Right ventricle myocardium superior (tissue), 1 donor: ENCODE data around the gene USP16. TPM values are rescaled to one million over a fixed set of nuclear protein-coding genes. Genes with fewer than 3 reads are reported as not detected.
"Not testable (repeated sequence)": the region's sequence is repeated elsewhere in the genome, so short reads cannot be mapped to it uniquely, and the experiment has no call there.

ENCODE experiments used
- ATAC-seq: fragments of 200-7000 bp; cut with Tn5 transposase; one replicate; pipeline ENCODE4 v1.9.1; 2020; ENCODE audit warnings: mild to moderate bottlenecking; ENCODE audit not compliant: poor library complexity
- DNase-seq: peaks from one replicate; pipeline ENCODE4 v3.0.0-alpha.2; 2020
- intact Hi-C: fragments of 100-400 bp; cut with DNase I; formaldehyde crosslinking; loops from one replicate; pipeline ENCODE4 v1.11.2; 2022
- total RNA-seq: library from RNA; stranded (reverse); fragmentation: NEBNext Ultra II Directional; extraction: Animal tissue kit (Norgen Biotek cat#: 25700); gene quantifications from one replicate; pipeline ENCODE4 v1.2.1, GENCODE V29; 2021
- donor health status: DM: no; HTN: yes; CAD: no; lungs with severe emphysema.

Gene USP16
- total RNA-seq, 1 donor from 2014 or later = 29.1 TPM

DNA sequence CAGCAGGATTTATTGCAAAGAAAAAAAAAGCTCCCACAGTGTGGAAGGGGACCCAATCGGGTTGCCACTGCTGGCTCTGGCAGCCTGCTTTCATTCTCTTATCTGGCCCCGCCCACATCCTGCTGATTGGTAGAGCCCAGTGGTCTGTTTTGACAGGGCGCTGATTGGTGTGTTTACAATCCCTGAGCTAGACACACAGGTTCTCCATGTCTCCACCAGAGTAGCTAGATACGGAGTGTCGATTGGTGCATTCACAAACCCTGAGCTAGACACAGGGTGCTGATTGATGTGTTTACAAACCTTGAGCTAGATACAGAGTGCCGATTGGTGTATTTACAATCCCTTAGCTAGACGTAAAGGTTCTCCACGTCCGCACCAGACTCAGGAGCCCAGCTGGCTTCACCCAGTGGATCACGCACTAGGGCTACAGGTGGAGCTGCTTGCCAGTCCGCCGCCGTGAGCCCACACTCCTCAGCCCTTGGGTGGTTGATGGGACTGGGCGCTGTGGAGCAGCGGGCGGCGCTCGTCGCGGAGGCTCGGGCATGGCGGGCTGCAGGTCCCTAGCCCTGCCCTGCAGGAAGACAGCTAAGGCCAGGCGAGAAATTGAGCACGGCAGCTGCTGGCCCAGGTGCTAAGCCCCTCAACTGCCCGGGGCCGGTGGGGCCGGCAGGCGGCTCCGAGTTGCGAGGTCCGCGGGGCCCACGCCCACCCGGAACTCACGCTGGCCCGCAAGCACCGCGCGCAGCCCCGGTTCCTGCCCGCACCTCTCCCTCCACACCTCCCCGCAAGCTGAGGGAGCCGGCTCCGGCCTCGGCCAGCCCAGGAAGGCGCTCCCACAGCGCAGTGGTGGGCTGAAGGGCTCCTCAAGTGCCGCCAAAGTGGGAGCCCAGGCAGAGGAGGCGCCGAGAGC lies 52.5 kb downstream of the USP16 start:
- intact Hi-C loops = not testable (repeated sequence)
- peak; percentile 78 for DNase-seq
- peak; percentile 4 for ATAC-seq

DNA sequence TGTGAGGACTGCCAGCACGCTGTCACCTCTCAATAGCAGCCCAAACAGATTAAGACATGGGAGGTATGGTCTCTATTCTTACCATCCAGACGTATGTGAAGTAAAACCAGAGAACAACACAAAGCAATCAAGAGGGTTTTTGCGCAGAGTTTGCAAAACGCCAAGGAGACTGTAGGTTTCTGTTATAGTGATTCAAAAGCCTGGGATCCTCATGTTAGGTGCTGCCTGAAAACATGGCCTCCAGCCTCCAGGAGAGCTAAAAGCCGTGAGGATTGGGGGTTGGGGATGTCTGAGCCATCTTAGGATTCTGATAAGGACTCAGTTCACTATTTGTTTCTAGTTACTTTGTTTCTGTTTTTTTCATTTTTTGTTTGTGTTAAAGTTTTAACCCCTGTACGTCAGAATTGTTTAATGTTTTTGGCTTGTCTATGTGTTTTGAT lies 53.2 kb downstream of the USP16 start:
- ATAC-seq = no peak
- intact Hi-C loops = no loop called here

DNA sequence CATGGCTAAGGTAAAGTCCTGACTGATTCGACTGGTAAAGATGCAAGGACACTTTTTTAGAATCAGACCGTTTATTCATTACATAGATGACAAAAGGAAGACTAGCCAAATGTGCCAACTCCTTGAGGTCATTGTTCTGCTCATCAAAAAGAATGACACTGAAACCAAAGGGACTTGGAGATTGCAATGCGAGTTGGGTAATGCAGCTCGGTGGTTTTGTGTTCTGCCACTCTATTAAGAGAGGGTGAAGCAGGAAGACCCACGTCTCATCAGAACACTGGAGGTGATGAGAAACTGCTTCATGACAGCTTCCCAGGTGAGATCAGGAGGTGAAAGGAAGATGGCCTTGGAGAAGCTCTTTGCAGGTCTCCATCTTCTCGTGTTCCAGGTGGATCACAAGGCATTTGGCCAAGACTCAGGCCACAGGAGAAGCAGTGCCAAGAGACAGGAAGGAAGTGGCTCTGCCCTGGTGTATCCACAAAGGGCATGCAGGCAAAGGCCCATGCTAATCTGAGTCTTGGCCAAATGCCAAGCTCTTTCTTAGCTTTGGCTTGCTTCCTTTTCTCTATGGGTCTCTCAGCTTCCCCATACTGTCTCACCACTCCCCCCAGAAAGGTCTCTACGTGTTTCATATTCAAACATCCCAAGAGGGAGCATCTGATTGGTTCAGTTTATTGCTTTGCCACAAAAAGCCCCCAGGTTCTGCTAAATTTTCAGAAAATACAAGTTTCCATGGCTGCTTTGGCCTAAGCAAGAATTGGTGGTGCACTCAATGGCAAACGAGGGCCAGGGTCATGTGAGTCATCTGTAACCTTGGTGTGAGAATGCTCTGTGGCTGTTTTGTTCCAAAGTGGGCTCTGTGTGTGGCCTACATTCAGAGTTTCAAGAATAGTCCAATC lies 54.6 kb downstream of the USP16 start:
- intact Hi-C loops = no loop called here
- ATAC-seq (peak; percentile 13), DNase-seq (no peak)

More for the DNA sequence above, 53.2 kb downstream of the USP16 start:
- no peak for DNase-seq

DNA sequence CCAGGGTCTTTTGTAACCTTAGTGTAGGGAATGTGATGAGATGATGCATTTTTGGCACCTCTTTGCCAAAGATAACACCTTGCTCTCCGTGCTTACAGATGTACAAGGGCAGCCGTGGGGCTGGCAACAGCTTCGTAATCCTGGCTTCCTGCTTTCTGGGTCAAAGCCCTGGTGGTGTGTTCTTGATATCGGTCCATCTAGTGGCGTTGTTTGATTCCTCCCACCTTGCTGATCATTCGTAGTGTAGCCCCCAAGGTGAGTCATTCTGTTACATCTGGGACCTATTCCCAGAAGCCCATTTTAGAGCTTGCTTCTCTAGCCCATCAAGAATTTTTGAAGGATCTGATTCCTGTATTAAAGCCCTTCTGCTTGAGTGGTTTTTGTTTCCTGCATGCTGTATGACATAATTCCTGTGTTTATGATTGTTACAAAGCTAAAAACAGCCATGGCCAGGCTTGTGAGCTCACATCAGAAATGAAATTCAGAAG lies 56.0 kb downstream of the USP16 start:
- ATAC-seq (no peak), DNase-seq (no peak)
- intact Hi-C loops = no loop called here

DNA sequence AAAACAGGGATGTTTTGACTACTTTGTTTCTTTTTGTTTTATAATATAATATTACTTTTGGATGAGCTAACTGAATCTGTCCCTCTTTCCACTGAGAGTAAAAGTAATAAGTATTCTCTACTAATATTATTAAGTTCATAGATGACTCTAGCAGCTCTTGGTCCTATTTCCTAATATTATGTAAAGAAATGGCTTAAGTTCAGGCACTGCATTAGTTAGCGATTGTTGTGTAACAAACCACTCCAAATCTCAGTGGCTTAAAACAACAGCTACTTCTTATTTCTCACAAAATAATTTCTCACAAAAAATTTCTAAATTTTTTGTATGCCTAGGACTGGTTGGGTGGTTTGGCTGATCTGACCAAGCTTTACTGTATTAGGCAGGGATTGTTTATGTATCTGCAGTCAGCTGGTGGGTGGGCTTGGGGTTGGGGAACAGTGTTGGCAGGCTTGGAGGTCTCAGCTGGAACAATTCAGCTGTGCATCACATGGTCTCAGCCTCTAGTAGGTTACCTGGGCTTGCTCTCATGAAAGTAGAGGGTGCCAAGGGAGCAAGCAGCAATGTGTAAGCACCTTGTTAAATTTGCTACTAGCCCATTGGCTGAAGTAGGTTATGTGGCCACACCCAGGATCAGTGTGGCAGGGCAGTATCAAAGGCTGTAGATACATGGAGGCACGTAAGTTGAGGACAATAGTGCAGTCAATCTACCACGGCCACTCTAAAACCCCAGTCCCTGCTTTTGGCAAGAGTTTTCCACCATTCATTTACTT lies 57.8 kb downstream of the USP16 start:
- intact Hi-C loops = no loop called here
- ATAC-seq (no peak), DNase-seq (no peak)

DNA sequence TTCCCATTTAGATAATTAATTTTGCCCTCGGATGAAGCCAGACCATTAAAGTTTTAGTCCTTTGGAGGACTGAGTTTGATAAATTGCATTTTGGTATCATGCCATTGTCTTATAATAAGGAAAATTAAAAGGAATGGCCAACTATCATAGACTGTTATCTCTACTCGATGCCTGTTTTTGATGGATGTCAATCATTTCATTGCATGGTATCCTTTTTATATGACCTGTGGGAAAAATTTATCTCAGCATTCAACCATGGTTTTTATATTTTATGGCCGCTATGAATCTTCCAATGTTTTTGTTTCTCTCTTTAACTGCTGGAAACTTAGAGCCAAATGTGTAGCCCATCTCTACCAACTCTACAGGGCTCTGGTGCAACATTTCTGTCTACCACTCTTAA lies 58.8 kb downstream of the USP16 start:
- no peak for DNase-seq
- no peak for ATAC-seq
- intact Hi-C loops = no loop called here

DNA sequence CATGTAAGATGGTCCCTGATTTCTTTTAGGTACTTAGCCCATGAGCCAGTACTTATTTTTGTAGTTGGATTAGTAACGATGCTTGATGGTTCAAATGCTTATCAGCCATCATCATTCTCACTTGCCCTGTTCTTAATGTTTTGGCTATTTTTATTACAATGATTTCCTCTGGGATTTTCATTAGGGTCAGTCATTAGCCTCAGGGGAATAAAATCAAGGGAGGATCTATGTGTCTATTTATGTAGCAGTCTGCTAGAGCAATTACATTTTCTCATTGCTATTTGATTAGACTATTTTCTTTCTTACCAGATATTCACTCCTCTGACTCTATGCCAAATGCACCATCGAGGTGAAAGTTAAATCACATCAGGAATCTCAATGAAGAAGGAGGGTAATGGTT lies 59.9 kb downstream of the USP16 start:
- intact Hi-C loops = no loop called here
- peak; percentile 46 for ATAC-seq
- no peak for DNase-seq

DNA sequence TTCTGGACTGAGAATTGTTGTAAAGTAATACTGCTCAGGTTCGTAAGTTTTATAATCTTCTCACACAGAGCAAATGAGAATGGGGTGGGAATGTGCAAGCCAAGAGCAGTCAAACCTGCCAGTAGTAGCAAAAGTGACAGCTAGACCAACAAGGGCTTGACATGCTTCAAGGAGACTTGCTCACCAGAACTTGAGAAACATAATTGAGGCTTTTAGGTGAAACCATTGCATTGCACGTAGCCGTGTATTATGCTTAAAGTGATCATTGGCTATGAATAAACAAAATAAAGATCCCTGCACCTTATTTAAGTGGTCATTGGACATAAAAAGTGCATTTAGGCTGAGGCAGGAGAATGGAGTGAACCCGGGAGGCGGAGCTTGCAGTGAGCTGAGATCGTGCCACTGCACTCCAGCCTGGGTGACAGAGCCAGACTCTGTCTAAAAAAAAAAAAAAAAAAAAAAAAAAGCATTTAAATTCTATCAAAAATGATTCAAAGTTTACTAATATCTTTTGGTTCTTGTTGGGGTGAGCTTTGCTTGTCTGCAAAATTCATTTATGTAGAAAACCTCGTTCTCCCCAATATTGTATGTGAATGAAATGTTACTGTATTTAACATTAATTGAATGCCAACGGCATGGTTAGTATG lies 60.8 kb downstream of the USP16 start:
- ATAC-seq (no peak), DNase-seq (no peak)
- intact Hi-C loops = loop anchor here (5.0 kb wide), 1 partner anchor 287 kb away; no protein-coding TSS in a partner anchor

DNA sequence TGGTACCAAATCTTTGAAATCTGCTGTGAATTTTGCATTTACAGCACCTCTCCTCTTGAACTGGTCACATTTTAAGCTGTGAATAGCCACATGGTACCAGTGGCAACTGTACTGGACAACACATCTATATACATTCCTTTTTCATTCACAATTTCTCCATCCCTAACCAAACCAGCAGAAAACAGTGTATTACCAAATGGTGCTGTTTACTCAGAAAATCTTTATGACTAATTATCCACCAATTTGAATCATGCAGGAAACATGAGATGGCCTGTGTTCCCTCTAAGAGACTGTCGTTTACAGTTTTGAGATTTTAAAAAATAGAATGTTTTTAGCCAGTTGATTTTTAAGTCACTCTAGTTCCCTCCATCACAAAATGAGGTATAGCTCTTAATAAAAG lies 66.6 kb downstream of the USP16 start:
- ATAC-seq (no peak), DNase-seq (no peak)
- intact Hi-C loops = loop anchor here (10.0 kb wide), 1 partner anchor 74 kb away; no protein-coding TSS in a partner anchor

DNA sequence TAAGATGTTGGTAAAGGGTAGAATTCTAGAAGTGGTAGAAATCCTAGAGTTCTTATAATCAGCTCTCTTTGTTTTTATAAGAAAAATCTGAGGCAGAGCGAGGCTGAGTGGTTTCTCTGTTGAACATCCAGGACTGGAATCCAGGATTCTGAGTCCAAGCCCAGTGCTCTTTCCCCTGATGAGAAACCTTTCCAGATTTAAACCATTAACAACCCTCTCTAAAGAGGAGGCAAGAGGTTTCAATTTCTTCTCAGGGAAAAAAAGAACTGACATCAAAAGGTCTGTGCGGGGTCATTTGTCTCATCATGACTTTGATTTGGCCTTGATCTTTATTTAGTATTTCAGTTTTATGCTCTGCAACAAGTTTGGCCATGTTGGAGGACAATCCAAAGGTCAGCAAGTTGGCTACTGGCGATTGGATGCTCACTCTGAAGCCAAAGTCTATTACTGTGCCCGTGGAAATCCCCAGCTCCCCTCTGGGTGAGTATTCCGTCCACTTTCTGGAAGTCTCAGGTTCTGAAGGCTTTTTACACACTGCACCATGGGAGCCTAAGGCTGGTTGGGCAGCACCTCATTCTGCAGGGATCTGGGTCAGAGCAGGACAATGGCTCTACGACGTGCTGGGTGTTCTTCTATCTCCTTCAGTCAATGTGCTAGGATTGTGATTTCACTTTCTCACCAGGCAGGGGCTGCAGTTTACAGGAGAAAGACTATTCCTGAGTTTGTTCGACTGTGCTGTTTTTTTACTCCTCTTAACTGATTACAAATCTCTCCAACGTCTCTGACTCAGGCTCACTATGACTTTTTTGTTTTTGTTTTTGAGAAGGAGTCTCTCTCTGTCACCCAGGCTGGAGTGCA lies 67.9 kb downstream of the USP16 start:
- no peak for DNase-seq
- ATAC-seq = no peak
- intact Hi-C loops = loop anchor here (10.0 kb wide), 1 partner anchor 72 kb away; no protein-coding TSS in a partner anchor

DNA sequence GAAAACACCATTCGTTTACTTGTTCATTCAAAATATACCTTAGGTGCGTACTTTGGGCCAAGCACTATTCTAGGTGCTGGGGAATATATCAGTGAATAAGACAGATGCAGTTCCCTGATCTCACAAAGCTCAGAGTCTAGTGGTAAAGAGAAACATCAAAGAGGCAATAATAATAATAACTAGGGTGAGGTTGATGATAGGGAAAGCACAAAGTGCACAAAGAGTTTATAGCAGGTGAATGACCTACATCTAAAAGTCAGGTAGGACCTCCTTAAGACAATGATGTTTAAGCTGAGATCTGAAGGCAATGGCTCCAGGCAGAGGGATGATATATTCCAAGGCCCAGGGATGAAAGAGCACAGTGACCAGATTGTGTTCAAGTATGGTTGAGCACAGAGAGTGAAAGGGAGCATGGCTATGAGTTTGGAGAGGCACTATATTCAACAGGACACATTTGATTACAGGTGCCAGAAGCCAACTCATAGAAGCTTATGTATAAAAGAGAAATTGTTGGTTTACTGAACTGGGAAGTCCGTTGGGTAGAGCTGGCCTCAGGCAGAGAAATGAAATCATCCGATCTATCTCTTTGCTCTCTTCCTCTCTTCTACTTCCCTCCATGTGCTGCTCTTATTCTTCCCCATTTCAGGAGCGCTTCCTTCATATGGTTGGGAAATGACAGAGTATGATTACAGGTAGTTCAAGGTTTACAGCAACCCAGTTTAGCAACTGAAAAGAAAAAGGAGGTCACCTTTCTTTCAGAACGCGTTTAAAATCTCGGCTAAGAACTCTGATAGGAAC lies 71.9 kb downstream of the USP16 start:
- ATAC-seq = no peak
- no peak for DNase-seq
- intact Hi-C loops = loop anchor here (10.0 kb wide), 1 partner anchor 68 kb away; no protein-coding TSS in a partner anchor

DNA sequence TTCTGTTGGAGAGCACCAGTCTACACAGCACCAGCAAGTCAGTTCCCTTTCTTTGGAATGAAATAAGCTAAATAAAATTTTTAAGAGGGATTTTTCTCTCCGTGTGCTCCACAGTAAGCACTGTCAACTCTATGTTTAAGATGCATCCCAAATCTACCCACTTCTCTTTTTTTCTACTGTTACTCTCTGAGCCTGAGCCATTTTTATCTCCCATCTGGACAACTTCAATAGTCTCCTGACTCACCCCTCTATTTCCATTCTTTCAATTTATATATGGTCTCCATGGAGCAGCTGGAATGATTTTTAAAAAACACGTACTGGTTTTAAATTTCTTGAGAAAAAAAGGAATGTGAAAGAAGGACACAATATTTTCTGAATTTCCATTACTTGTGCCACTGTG lies 73.7 kb downstream of the USP16 start:
- ATAC-seq = no peak
- no peak for DNase-seq
- intact Hi-C loops = loop anchor here (10.0 kb wide), 1 partner anchor 67 kb away; no protein-coding TSS in a partner anchor

DNA sequence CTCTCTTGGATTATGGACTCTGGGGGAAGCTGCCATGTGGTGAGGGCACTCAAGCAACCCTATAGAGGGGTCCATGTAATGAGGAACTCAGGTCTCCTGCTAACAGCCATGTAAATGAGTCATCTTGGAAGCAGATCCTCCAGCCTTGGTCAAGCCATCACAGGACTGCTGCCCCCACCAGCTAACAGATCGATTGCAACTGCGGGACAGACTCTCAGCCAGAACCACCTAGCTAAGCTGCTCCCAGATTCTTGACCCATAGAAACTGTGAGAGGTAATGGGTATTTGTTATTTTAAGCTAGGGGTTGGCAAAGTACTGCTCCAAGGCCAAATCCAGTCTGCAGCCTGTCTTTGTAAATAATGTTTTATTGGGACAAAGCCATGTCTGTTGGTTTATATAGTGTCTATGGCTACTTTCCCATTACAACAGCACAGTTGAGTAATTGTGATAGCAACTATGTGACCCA lies 78.4 kb downstream of the USP16 start:
- DNase-seq = no peak
- intact Hi-C loops = no loop called here

More for the DNA sequence above, 78.4 kb downstream of the USP16 start:
- no peak for ATAC-seq
